ENCODE results near the gene PTRH2. TPM values are rescaled to one million over a fixed set of nuclear protein-coding genes. Genes with fewer than 3 reads are reported as not detected.

PTRH2 gene
- total RNA-seq, 1 experiment from 2014 or later = 40.8 TPM

GRCh38 chr17:59725691-59726090 lies 18.5 kb upstream of the PTRH2 start:
- H3K27me3 Mint-ChIP-seq (ENCODE audit: low read depth) = no peaks in the 10 kb centered on the region
- Histone ChIP-seq H3K79me1 (ENCODE audit: insufficient read depth, low read depth, low read length, poor library complexity, severe bottlenecking) (no peaks in the 10 kb centered on the region), H4K5ac (ENCODE audit: insufficient read length, low read depth, low read length) (no peak overlapping the region), H2AK5ac (ENCODE audit: insufficient read length, low read length) (no peak overlapping the region), H3K9ac (ENCODE audit: extremely low read depth, insufficient read length, low read length) (no peak overlapping the region), H4K20me1 (ENCODE audit: control insufficient read depth, insufficient read depth, insufficient read length) (no peaks in the 10 kb centered on the region), H3T11ph (ENCODE audit: low read length) (no peak overlapping the region), H3K4ac (ENCODE audit: low read depth, low read length) (no peak overlapping the region), H3K9me3 (ENCODE audit: control insufficient read depth, low read depth, low read length) (no peaks in the 10 kb centered on the region), H3K23ac (ENCODE audit: insufficient read length, low read depth, low read length) (no peak overlapping the region), H2BK15ac (ENCODE audit: low read depth, low read length) (no peak overlapping the region), H3K27me3 (ENCODE audit: insufficient read depth, low read length) (no peaks in the 10 kb centered on the region), H2BK120ac (ENCODE audit: low read depth, low read length, poor library complexity, severe bottlenecking) (no peak overlapping the region), H3K4me1 (ENCODE audit: insufficient read depth, low read length) (no peaks in the 10 kb centered on the region; the same call in 1 of the 2 replicates), H2BK12ac (ENCODE audit: insufficient read length, low read depth, low read length) (no peak overlapping the region), H3K56ac (ENCODE audit: insufficient read length, low read depth, low read length) (no peak overlapping the region), H3K23me2 (ENCODE audit: insufficient read length, low read depth, low read length, poor library complexity, severe bottlenecking) (no peaks in the 10 kb centered on the region), H3K18ac (ENCODE audit: insufficient read length, low read depth, low read length) (no peak overlapping the region), H2BK20ac (ENCODE audit: low read depth, low read length, poor library complexity, severe bottlenecking) (no peak overlapping the region), H3K14ac (ENCODE audit: insufficient read depth, low read length) (no peak overlapping the region), H3K79me2 (ENCODE audit: insufficient read depth, low read length) (no peaks in the 10 kb centered on the region), H2BK5ac (ENCODE audit: insufficient read length, low read length) (no peak overlapping the region), H3K4me2 (ENCODE audit: insufficient read depth, insufficient read length, low read length) (no peak overlapping the region), H2AFZ (ENCODE audit: low read length) (no peak overlapping the region), H3K27ac (ENCODE audit: insufficient read length, low read depth, low read length) (no peak overlapping the region), H4K91ac (ENCODE audit: insufficient read length, low read depth, low read length) (no peak overlapping the region), H4K8ac (replicated peaks; ENCODE audit: insufficient read length, low read depth, low read length) (no peak overlapping the region)
- no peak for DNase-seq
- H3K4me3 Mint-ChIP-seq = no peak overlapping the region
- no peaks in the 10 kb centered on the region for H3K9me3 Mint-ChIP-seq
- no peaks in the 10 kb centered on the region; a peak in 1 of 7 replicates for H3K36me3 Mint-ChIP-seq (ENCODE audit: insufficient read depth in 1 of 3, low read depth in 3 of 3)
- no peak overlapping the region for H3K27ac Mint-ChIP-seq
- H3K4me1 Mint-ChIP-seq = peaks cover 10 to 12% of the 10 kb centered on the region in 2 experiments
- no CpG with 5 or more reads among the region's 2 CpGs for WGBS (ENCODE audit: extremely low coverage, insufficient read length, low lambda C conversion rate)
- TF ChIP-seq CTCF (conservative IDR thresholded peaks at IDR 0.05) = no peak
